Ovary (tissue), 9 donors: Measurements from ENCODE around the gene TANC1. TPM values are rescaled to one million over a fixed set of nuclear protein-coding genes. Genes with fewer than 3 reads are reported as not detected.

Experiments
- DNase-seq, 5 donors: peaks; one replicate each; pipeline ENCODE4 v3.0.0-alpha.2; 2019 to 2020
- H3K27ac ChIP-seq, 2 donors: fragments of 200-600 bp; one replicate each; pipeline versions ENCODE4 v1.5.1 to v1.8.0; 2019 to 2022
- H3K27me3 ChIP-seq: fragments of 200-600 bp; one replicate; pipeline ENCODE4 v1.8.0; 2022
- H3K36me3 ChIP-seq: fragments of 200-600 bp; sonication (generic); one replicate; pipeline ENCODE4 v1.5.1; 2019
- H3K4me1 ChIP-seq: one replicate; pipeline ENCODE4 v1.8.1; 2013; ENCODE audit warnings: mild to moderate bottlenecking, moderate library complexity; ENCODE audit not compliant: insufficient read depth
- H3K4me3 ChIP-seq: fragments of 200-600 bp; sonication (generic); one replicate; pipeline ENCODE4 v1.5.1; 2017
- H3K9me3 ChIP-seq, 2 donors: fragments of 200-600 bp in 1 of 2; sonication (generic) in 1 of 2; one replicate each; pipeline versions ENCODE4 v1.5.1 to v1.8.1; 2013 to 2019; ENCODE audit warnings: mild to moderate bottlenecking in 1 of 2, moderate library complexity in 1 of 2
- CTCF ChIP-seq, 3 donors: fragments of 450-650 bp in 2 of 3; fragments of 200-600 bp in 1 of 3; IDR thresholded peaks; one replicate each; pipeline versions ENCODE4 v1.5.1 to v1.8.0; 2016 to 2022; ENCODE audit warnings: antibody characterized with exemption in 3 of 3, mild to moderate bottlenecking in 1 of 3
- EP300 ChIP-seq: sonication (generic); formaldehyde crosslinking; IDR thresholded peaks from one replicate; pipeline ENCODE4 v1.6.1; 2017; ENCODE audit warnings: antibody characterized with exemption
- POLR2A ChIP-seq: fragments of 450-650 bp; IDR thresholded peaks from one replicate; pipeline ENCODE4 v1.6.1; 2017; ENCODE audit warnings: antibody characterized with exemption, mild to moderate bottlenecking, moderate library complexity
- WGBS, 3 donors: extraction: QIAGEN DNeasy Blood & Tissue Kit in 1 of 3; methylation state at CpG; one replicate each; pipeline versions ENCODE4 v1.1.5 to v1.1.7; 2013 to 2017; 5-methylcytosine and 5-hydroxymethylcytosine counted together
- intact Hi-C, 4 donors: fragments of 100-400 bp; cut with DNase I; formaldehyde crosslinking; loops; one replicate each; pipeline versions ENCODE4 v1.11.0 to v1.15.1; 2022 to 2023
- polyA plus RNA-seq, 2 donors: library from polyadenylated mRNA; stranded (reverse); fragments of 200-250 nt in 1 of 2; fragments of 350-450 nt in 1 of 2; fragmentation: Illumina TruSeq in 1 of 2; extraction: RNeasy Lipid Tissue Mini Kit (QIAGEN cat#74804) in 1 of 2; gene quantifications; one replicate each; pipeline ENCODE4 v1.2.3, GENCODE V29; 2013 to 2014
- total RNA-seq, 7 donors: library from RNA; depleted of rRNA in 2 of 7; stranded (reverse); fragments of >200 nt in 2 of 7; fragmentation: NEBNext Ultra II Directional in 3 of 7; extraction: Animal tissue kit (Norgen Biotek cat#: 25700) in 3 of 7; gene quantifications; one replicate each; pipeline versions ENCODE4 v1.1.0 to v1.2.4, GENCODE V29; 2016 to 2023
- donor health status: DM: no; HTN: no; CAD: no; lungs with moderate emphysema.
- donor health status: DM: no; HTN: no; CAD: no.
- donor health status: Bipolar disorder and iron deficiency.
- donor health status: DM: yes; HTN: yes; CAD: no.
- donor health status: DM: no; HTN: no; CAD: no.
- donor health status: DM: yes; HTN: yes; CAD: no.

Gene TANC1
- total and polyA plus RNA-seq, 9 donors: 12.2 to 39.2 (median 25.8) TPM

GRCh38 chr2:159157361-159158209 is 189.1 kb downstream of the TANC1 start:
- H3K36me3 ChIP-seq: no peaks in the 10 kb centered on the region
- DNase-seq: no peak
- no peak overlapping the region for H3K4me3 ChIP-seq
- no peak for TF ChIP-seq POLR2A
- H3K27me3 ChIP-seq: no peaks in the 10 kb centered on the region
- peaks cover 2% of the 10 kb centered on the region for H3K4me1 ChIP-seq
- no peaks in the 10 kb centered on the region for H3K9me3 ChIP-seq
- WGBS, 3 donors: 89 to 94% (median 92%) methylated on average over 12 of the region's 12 CpGs
- intact Hi-C loops: no loop called here
- no peak overlapping the region for H3K27ac ChIP-seq

- Histone ChIP-seq H3K9me3 (no peaks in the 10 kb centered on the region), H3K27ac (no peak overlapping the region), H3K36me3 (no peaks in the 10 kb centered on the region), H3K27me3 (no peaks in the 10 kb centered on the region), H3K4me3 (no peak overlapping the region), H3K4me1 (peaks cover 3% of the 10 kb centered on the region)
- 86 to 92% (median 89%) methylated on average over 4 of the region's 4 CpGs for WGBS, 3 donors
- TF ChIP-seq CTCF (IDR thresholded peaks at IDR 0.05) (no peak), POLR2A (no peak), EP300 (no peak)
- no peak for DNase-seq
- intact Hi-C loops: no loop called here
Measured at GRCh38 chr2:159160412-159160811, 192.0 kb downstream of the TANC1 start.

- H3K27ac ChIP-seq: no peak overlapping the region
- peaks cover 3% of the 10 kb centered on the region for H3K4me1 ChIP-seq
- H3K27me3 ChIP-seq: no peaks in the 10 kb centered on the region
- no peaks in the 10 kb centered on the region for H3K9me3 ChIP-seq
- intact Hi-C loops: no loop called here
- H3K36me3 ChIP-seq: no peaks in the 10 kb centered on the region
- 73 to 75% (median 74%) methylated on average over 3 of the region's 3 CpGs for WGBS, 3 donors
- TF ChIP-seq EP300: no peak
- TF ChIP-seq CTCF (IDR thresholded peaks at IDR 0.05): no peak
- no peak overlapping the region for H3K4me3 ChIP-seq
- DNase-seq: no peak
Measured at GRCh38 chr2:159160954-159161353, 192.5 kb downstream of the TANC1 start.

GRCh38 chr2:159163930-159164329 is 195.5 kb downstream of the TANC1 start:
- intact Hi-C loops: no loop called here
- DNase-seq: no peak
- H3K9me3 ChIP-seq: no peaks in the 10 kb centered on the region
- H3K36me3 ChIP-seq: no peaks in the 10 kb centered on the region
- H3K27ac ChIP-seq: no peak overlapping the region
- peaks cover 3% of the 10 kb centered on the region for H3K4me1 ChIP-seq
- no peak for TF ChIP-seq POLR2A
- TF ChIP-seq CTCF (IDR thresholded peaks at IDR 0.05): no peak
- no peak for TF ChIP-seq EP300
- WGBS, 3 donors: 81 to 88% (median 86%) methylated on average over 6 of the region's 6 CpGs
- no peaks in the 10 kb centered on the region for H3K27me3 ChIP-seq
- no peak overlapping the region for H3K4me3 ChIP-seq

GRCh38 chr2:159164457-159164911 is 196.0 kb downstream of the TANC1 start:
- TF ChIP-seq CTCF (IDR thresholded peaks at IDR 0.05): no peak
- intact Hi-C loops: no loop called here
- H3K36me3 ChIP-seq: no peaks in the 10 kb centered on the region
- DNase-seq: no peak
- no peaks in the 10 kb centered on the region for H3K9me3 ChIP-seq
- no peak overlapping the region for H3K4me3 ChIP-seq
- H3K27me3 ChIP-seq: no peaks in the 10 kb centered on the region
- peaks cover 3% of the 10 kb centered on the region for H3K4me1 ChIP-seq
- H3K27ac ChIP-seq: no peak overlapping the region
- 84 to 95% (median 92%) methylated on average over 3 of the region's 3 CpGs for WGBS, 3 donors
